GM12864 (cell line): ENCODE results near the gene DUOX1.

ENCODE experiments used
- DNase-seq: peaks from one replicate; pipeline ENCODE4 v3.0.0-alpha.2; 2011; ENCODE audit warnings: low read depth
- H3K4me3 ChIP-seq: 2 replicates; pipeline ENCODE4 v1.5.1; 2011; ENCODE audit warnings: mild to moderate bottlenecking, low read depth, low read length, control low read depth
- CTCF ChIP-seq: IDR thresholded peaks from 2 replicates; pipeline ENCODE4 v1.5.1; 2011; ENCODE audit warnings: low read depth, mild to moderate bottlenecking, moderate library complexity, low read length, control low read depth, inconsistent platforms; ENCODE audit errors: missing control alignments

The DUOX1 gene

GRCh38 chr15:45164914-45165313 is 35.1 kb downstream of the DUOX1 start:
- no peak for DNase-seq
- no peak overlapping the region for H3K4me3 ChIP-seq
- no peak for TF ChIP-seq CTCF

- no peak for DNase-seq
- no peak overlapping the region for H3K4me3 ChIP-seq
- no peak for TF ChIP-seq CTCF
These were observed 35.7 kb downstream of the DUOX1 start for GRCh38 chr15:45165536-45165935.

- peak; percentile 86 for TF ChIP-seq CTCF
These were observed 37.2 kb downstream of the DUOX1 start for GRCh38 chr15:45166834-45167630.

GRCh38 chr15:45167631-45168205 is 37.9 kb downstream of the DUOX1 start:
- TF ChIP-seq CTCF: no peak
- H3K4me3 ChIP-seq: peak overlapping the region; percentile 76

More at GRCh38 chr15:45166834-45167630, 37.2 kb downstream of the DUOX1 start:
- H3K4me3 ChIP-seq: peak overlapping the region; percentile 76
- DNase-seq: peak; percentile 71

GRCh38 chr15:45168286-45168685 is 38.5 kb downstream of the DUOX1 start:
- TF ChIP-seq CTCF: no peak
- H3K4me3 ChIP-seq: no peak overlapping the region
- DNase-seq: no peak

More at GRCh38 chr15:45167631-45168205, 37.9 kb downstream of the DUOX1 start:
- DNase-seq: no peak

- H3K4me3 ChIP-seq: no peak overlapping the region
- no peak for TF ChIP-seq CTCF
- no peak for DNase-seq
These were observed 39.2 kb downstream of the DUOX1 start for GRCh38 chr15:45168751-45169551.
